Esophagus muscularis mucosa (tissue), 4 donors: ENCODE data around the gene ANXA9. TPM values are rescaled to one million over a fixed set of nuclear protein-coding genes. Genes with fewer than 3 reads are reported as not detected.

Experiments used
- DNase-seq: peaks from one replicate; pipeline ENCODE4 v3.0.0-alpha.2; 2017; ENCODE audit errors: extremely low spot score
- H3K27ac ChIP-seq, 4 donors: fragments of 200-600 bp; sonication (generic); replicated peaks in 1 of 4; 1 replicate in 3 of 4; 2 replicates in 1 of 4; pipeline ENCODE4 v1.5.1; 2016 to 2019; ENCODE audit warnings: mild to moderate bottlenecking in 1 of 4
- H3K27me3 ChIP-seq, 4 donors: fragments of 200-600 bp; sonication (generic); one replicate each; pipeline versions ENCODE4 v1.5.1 to v1.6.0; 2016 to 2019
- H3K36me3 ChIP-seq, 4 donors: fragments of 200-600 bp; sonication (generic); one replicate each; pipeline ENCODE4 v1.5.1; 2016 to 2019
- H3K4me1 ChIP-seq, 4 donors: fragments of 200-600 bp; sonication (generic); one replicate each; pipeline ENCODE4 v1.5.1; 2016 to 2019
- H3K4me3 ChIP-seq, 4 donors: fragments of 200-600 bp; sonication (generic); 1 replicate in 2 of 4; 2 replicates in 2 of 4; pipeline ENCODE4 v1.5.1; 2016 to 2019; ENCODE audit warnings: mild to moderate bottlenecking in 4 of 4, moderate library complexity in 1 of 4
- H3K9me3 ChIP-seq, 4 donors: fragments of 200-600 bp; sonication (generic); 1 replicate in 3 of 4; 2 replicates in 1 of 4; pipeline ENCODE4 v1.5.1; 2016 to 2019
- EP300 ChIP-seq: sonication (generic); formaldehyde crosslinking; IDR thresholded peaks from one replicate; pipeline ENCODE4 v1.6.1; 2017; ENCODE audit warnings: antibody characterized with exemption
- POLR2A ChIP-seq: fragments of 450-650 bp; IDR thresholded peaks from one replicate; pipeline ENCODE4 v1.6.1; 2017; ENCODE audit warnings: antibody characterized with exemption, moderate library complexity, mild to moderate bottlenecking, low read depth
- POLR2AphosphoS5 ChIP-seq, 2 donors: sonication (generic); formaldehyde crosslinking; IDR thresholded peaks; one replicate each; pipeline ENCODE4 v1.6.1; 2017; ENCODE audit warnings: antibody characterized with exemption in 2 of 2
- WGBS: methylation state at CpG from one replicate; pipeline ENCODE4 v1.1.5; 2018; 5-methylcytosine and 5-hydroxymethylcytosine counted together
- intact Hi-C: fragments of 100-400 bp; cut with DNase I; formaldehyde crosslinking; loops from one replicate; pipeline ENCODE4 v1.15.1; 2023
- total RNA-seq, 4 donors: library from RNA; depleted of rRNA; stranded (reverse); fragments of >200 nt; gene quantifications; one replicate each; pipeline versions ENCODE4 v1.1.0 to v1.2.1, GENCODE V29; 2016
- TF ChIP-seq, protein P1 (sequence below), 3 experiments: fragments of 200-600 bp in 2 of 3; fragments of 450-650 bp in 1 of 3; sonication (generic) in 2 of 3; IDR thresholded peaks; one replicate each; pipeline ENCODE4 v1.5.1; 2017 to 2019; ENCODE audit warnings: antibody characterized with exemption in 3 of 3, mild to moderate bottlenecking in 2 of 3, moderate library complexity in 1 of 3

ANXA9 gene
- total RNA-seq, 4 donors from 2014 or later, result 0.13 to 0.42 (median 0.34) TPM

DNA sequence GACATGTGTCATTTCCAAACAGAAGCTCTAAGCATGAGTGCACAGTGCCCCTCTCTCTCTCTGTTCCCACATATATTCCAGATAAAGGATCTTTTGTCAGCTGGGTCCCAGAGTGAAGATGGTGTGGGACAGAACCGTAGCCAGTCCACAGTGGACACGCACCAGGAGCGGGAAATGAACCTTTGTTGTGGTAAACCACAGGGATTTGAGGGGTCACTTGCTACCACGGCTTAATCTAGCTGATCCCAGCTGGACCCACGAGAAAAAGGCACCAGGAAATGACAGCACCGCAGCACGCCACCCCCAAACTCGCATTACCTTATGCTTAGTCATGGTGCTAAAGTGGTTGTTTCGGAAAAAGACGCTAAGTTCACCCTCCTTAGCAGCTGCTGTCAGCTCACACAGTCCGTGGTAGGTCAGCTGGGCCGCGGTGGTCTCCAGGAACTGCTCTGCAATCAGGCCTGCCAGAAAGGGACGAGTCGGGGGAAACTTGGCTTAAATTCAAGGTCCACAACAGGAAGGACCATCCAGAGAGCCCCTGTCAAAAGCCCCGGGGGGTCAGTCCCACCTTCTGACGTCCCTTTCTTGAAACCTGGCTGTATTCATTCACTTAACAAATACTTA, 17.1 kb downstream of the ANXA9 start:
- Histone ChIP-seq H3K9me3 (no peaks in the 10 kb centered on the region), H3K36me3 (peaks cover 32 to 64% (median 55%) of the 10 kb centered on the region in 4 donors), H3K27ac (peak overlapping the region in 1 of 4 donors; percentile 24), H3K27me3 (no peaks in the 10 kb centered on the region), H3K4me1 (peaks cover 37 to 45% (median 41%) of the 10 kb centered on the region in 4 donors), H3K4me3 (no peak overlapping the region)
- no peak for TF ChIP-seq EP300
- TF ChIP-seq POLR2AphosphoS5 (IDR thresholded peaks at IDR 0.05), result no peak
- no peak for TF ChIP-seq POLR2A
- TF ChIP-seq, protein P1, sequence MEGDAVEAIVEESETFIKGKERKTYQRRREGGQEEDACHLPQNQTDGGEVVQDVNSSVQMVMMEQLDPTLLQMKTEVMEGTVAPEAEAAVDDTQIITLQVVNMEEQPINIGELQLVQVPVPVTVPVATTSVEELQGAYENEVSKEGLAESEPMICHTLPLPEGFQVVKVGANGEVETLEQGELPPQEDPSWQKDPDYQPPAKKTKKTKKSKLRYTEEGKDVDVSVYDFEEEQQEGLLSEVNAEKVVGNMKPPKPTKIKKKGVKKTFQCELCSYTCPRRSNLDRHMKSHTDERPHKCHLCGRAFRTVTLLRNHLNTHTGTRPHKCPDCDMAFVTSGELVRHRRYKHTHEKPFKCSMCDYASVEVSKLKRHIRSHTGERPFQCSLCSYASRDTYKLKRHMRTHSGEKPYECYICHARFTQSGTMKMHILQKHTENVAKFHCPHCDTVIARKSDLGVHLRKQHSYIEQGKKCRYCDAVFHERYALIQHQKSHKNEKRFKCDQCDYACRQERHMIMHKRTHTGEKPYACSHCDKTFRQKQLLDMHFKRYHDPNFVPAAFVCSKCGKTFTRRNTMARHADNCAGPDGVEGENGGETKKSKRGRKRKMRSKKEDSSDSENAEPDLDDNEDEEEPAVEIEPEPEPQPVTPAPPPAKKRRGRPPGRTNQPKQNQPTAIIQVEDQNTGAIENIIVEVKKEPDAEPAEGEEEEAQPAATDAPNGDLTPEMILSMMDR (IDR thresholded peaks at IDR 0.05), result no peak
- 79% methylated on average over 14 of the region's 17 CpGs for WGBS
- no peak for DNase-seq
- intact Hi-C loops, result no loop called here

DNA sequence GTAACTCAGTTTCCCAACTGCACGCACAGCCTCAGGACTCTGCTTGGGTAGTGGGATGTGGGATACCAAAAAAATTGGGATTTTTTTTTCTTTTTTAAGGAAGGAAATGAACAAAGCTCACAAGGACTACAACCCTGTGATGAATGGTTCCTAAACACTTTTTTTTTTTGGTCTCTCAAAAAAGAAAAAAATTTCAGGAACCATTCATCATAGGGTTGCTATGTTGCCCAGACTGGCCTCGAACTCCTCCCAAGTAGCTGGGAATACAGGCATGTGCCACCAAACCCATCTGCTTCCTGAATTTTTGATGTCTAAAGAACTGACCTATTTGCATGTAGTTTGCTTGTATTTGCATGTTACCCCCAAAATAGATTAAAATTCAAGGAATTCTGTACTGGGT, 17.8 kb downstream of the ANXA9 start:
- TF ChIP-seq, protein P1 (IDR thresholded peaks at IDR 0.05), result no peak
- no peak for TF ChIP-seq POLR2A
- no peak for TF ChIP-seq POLR2AphosphoS5 (IDR thresholded peaks at IDR 0.05)
- TF ChIP-seq EP300, result no peak
- no peaks in the 10 kb centered on the region for H3K9me3 ChIP-seq
- intact Hi-C loops, result loop anchor here (10.0 kb wide), 1 partner anchor 305 kb away; the partner anchor contains the start of gene GOLPH3L
- no peaks in the 10 kb centered on the region for H3K27me3 ChIP-seq
- 92% methylated on average over 2 of the region's 2 CpGs for WGBS
- no peak for DNase-seq
- no peak overlapping the region for H3K4me3 ChIP-seq
- H3K36me3 ChIP-seq, result peaks cover 32 to 64% (median 55%) of the 10 kb centered on the region in 4 donors
- peaks cover 43 to 50% (median 48%) of the 10 kb centered on the region in 4 donors for H3K4me1 ChIP-seq
- no peak overlapping the region for H3K27ac ChIP-seq

DNA sequence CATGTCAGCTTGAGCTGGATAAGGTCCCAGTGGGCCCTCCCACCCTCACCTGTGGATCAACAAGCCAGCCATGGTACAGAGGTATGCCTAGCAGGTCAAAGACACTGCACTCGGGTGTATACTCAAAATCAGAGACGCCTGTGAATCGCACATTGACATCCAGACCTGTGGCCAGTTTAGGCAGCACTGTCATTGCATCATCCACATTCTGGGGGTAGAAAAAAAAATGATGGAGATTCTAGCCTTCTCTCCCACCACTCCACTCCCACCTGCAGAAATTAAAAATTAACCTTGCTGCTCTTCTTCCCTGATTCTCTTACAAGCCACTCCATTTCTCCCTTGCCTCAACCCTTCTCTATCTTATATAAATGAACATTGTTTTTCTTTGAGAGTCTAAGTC, 18.3 kb downstream of the ANXA9 start:
- no peaks in the 10 kb centered on the region for H3K9me3 ChIP-seq
- no peak for DNase-seq
- no peak overlapping the region for H3K4me3 ChIP-seq
- H3K36me3 ChIP-seq, result peaks cover 32 to 64% (median 55%) of the 10 kb centered on the region in 4 donors
- no peak for TF ChIP-seq POLR2A
- no peak for TF ChIP-seq EP300
- TF ChIP-seq, protein P1 (IDR thresholded peaks at IDR 0.05), result no peak
- TF ChIP-seq POLR2AphosphoS5 (IDR thresholded peaks at IDR 0.05), result no peak
- WGBS, result 100% methylated on average over 3 of the region's 3 CpGs
- H3K27me3 ChIP-seq, result no peaks in the 10 kb centered on the region
- H3K27ac ChIP-seq, result no peak overlapping the region
- intact Hi-C loops, result loop anchor here (10.0 kb wide), 1 partner anchor 306 kb away; the partner anchor contains the start of gene GOLPH3L
- H3K4me1 ChIP-seq, result peaks cover 45 to 51% (median 49%) of the 10 kb centered on the region in 4 donors

DNA sequence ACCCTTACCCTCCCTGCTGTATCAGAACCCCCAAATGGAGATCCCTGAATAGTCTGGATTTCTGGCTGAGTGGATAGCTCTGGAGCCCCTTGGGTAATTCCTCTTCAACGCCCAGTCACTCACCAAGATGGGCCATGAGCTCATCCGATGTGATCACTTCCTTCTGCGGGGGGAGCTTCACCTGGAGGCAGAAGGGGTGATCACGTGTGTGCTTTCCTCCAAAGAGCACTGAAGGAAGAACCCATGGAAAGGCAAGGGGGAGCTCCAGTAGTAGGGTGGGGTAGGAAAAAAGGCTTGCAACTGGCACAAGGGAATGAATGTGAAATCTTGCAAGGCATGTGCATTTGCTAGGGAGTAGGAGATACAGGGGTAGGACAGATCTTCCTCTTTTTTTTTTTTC, 19.5 kb downstream of the ANXA9 start:
- Histone ChIP-seq H3K4me1 (peaks cover 39 to 50% (median 45%) of the 10 kb centered on the region in 4 donors), H3K36me3 (peaks cover 31 to 62% (median 53%) of the 10 kb centered on the region in 4 donors), H3K27ac (no peak overlapping the region), H3K4me3 (no peak overlapping the region), H3K9me3 (no peaks in the 10 kb centered on the region), H3K27me3 (no peaks in the 10 kb centered on the region)
- no peak for TF ChIP-seq POLR2AphosphoS5 (IDR thresholded peaks at IDR 0.05)
- TF ChIP-seq, protein P1 (IDR thresholded peaks at IDR 0.05), result no peak
- TF ChIP-seq EP300, result no peak
- TF ChIP-seq POLR2A, result no peak
- intact Hi-C loops, result loop anchor here (10.0 kb wide), 1 partner anchor 307 kb away; the partner anchor contains the start of gene GOLPH3L
- no peak for DNase-seq
- 56% methylated on average over 4 of the region's 4 CpGs for WGBS
